Measurements from ENCODE around the gene HCN1. TPM values are rescaled to one million over a fixed set of nuclear protein-coding genes. Genes with fewer than 3 reads are reported as not detected.

HCN1 gene
- total RNA-seq (not detected), polyA plus RNA-seq (ENCODE audit: insufficient read depth, low read depth, low replicate concordance) (not detected)
- long read RNA-seq, donor 1, result 0 reads
- long read RNA-seq, donor 2, result 0 reads
- long read RNA-seq, donor 3, result 0 reads
- long read RNA-seq, donor 4, result 0 reads
- long read RNA-seq, donor 5, result 0 reads
- long read RNA-seq, donor 6, result 0 reads
- long read RNA-seq, donor 7, result 0 reads
- long read RNA-seq, donor 8, result 0 reads
- long read RNA-seq, donor 9, result 0 reads
- long read RNA-seq, donor 10, result 0 reads

DNA sequence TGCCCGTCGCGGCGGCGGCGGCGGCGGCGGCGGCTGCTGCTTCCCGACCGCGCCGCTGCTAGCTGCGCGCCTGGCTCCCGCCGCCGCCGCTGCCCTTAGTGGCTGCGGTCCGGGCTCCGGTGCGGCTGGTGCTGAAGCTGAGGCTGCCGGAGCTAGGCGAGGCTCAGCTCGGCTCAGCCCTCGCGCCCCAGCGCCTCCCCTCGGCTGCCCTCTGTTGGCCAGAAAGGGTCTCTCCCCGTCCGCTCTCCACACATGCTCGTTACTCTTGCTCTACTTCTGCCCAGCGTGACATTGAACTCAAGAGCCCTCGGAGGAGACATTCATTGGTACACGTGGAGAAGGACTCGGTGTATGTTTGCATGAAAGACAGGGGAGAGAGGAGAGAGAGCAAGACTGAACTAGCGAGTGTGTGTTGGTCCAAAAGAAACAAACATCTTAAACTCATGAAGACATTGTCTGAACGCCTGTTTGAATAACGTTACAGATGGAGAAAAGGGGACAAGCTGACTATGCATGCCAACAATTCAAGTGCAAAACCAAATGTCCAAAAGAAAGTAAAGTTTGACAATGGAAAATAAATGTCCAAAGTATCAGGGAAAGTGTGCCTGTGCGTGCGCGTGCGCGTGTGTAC, at the start of gene HCN1:
Gene HCN1, minus strand, starts transcription at position 175 of the 631 bp plus-strand sequence.
- Histone ChIP-seq H3K4me1 (ENCODE audit: control insufficient read depth in 2 of 3, insufficient read depth in 2 of 3, low read depth in 1 of 3, low read length in 3 of 3) (no peaks in the 10 kb centered on the region), H3K9ac (ENCODE audit: low read length in 3 of 3) (no peak within 1 kb of the TSS), H3K27me3 (ENCODE audit: control insufficient read depth, insufficient read depth, low read length) (peaks cover 9% of the 10 kb centered on the region), H3K36me3 (ENCODE audit: control insufficient read depth in 2 of 3, insufficient read depth in 3 of 3, low read length in 3 of 3) (no peaks in the 10 kb centered on the region), H3K4me3 (ENCODE audit: low read length in 3 of 3) (no peak within 1 kb of the TSS), H3K9me3 (ENCODE audit: control insufficient read depth in 2 of 3, insufficient read depth in 1 of 3, low read length in 3 of 3) (no peaks in the 10 kb centered on the region), H3K27ac (ENCODE audit: low read depth in 2 of 2, low read length in 2 of 2) (no peak within 1 kb of the TSS)
- DNase-seq (peak; percentile 84 to 91 (median 90)), FAIRE-seq (no peak)
- TF ChIP-seq, protein P1, sequence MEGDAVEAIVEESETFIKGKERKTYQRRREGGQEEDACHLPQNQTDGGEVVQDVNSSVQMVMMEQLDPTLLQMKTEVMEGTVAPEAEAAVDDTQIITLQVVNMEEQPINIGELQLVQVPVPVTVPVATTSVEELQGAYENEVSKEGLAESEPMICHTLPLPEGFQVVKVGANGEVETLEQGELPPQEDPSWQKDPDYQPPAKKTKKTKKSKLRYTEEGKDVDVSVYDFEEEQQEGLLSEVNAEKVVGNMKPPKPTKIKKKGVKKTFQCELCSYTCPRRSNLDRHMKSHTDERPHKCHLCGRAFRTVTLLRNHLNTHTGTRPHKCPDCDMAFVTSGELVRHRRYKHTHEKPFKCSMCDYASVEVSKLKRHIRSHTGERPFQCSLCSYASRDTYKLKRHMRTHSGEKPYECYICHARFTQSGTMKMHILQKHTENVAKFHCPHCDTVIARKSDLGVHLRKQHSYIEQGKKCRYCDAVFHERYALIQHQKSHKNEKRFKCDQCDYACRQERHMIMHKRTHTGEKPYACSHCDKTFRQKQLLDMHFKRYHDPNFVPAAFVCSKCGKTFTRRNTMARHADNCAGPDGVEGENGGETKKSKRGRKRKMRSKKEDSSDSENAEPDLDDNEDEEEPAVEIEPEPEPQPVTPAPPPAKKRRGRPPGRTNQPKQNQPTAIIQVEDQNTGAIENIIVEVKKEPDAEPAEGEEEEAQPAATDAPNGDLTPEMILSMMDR (IDR thresholded peaks at IDR 0.05; ENCODE audit: borderline replicate concordance, extremely low read depth, insufficient read depth), result peak; percentile 62
- intact Hi-C loops (cut with DNase I), result no loop called here

- intact Hi-C loops (cut with DNase I), result no loop called here
- no peak overlapping the region for H3K27ac ChIP-seq (ENCODE audit: low read depth in 2 of 2, low read length in 2 of 2)
- no peaks in the 10 kb centered on the region for H3K36me3 ChIP-seq (ENCODE audit: control insufficient read depth in 2 of 3, insufficient read depth in 3 of 3, low read length in 3 of 3)
- H3K27me3 ChIP-seq (ENCODE audit: control insufficient read depth, insufficient read depth, low read length), result no peaks in the 10 kb centered on the region
- no peak overlapping the region for H3K9ac ChIP-seq (ENCODE audit: low read length in 3 of 3)
- no peak for DNase-seq
- no peaks in the 10 kb centered on the region for H3K4me1 ChIP-seq (ENCODE audit: control insufficient read depth in 2 of 3, insufficient read depth in 2 of 3, low read depth in 1 of 3, low read length in 3 of 3)
- TF ChIP-seq, protein P1 (IDR thresholded peaks at IDR 0.05; ENCODE audit: borderline replicate concordance, extremely low read depth, insufficient read depth), result no peak
- no peak for FAIRE-seq
- no peak overlapping the region for H3K4me3 ChIP-seq (ENCODE audit: low read length in 3 of 3)
- H3K9me3 ChIP-seq (ENCODE audit: control insufficient read depth in 2 of 3, insufficient read depth in 1 of 3, low read length in 3 of 3), result no peaks in the 10 kb centered on the region
These were observed 44.9 kb upstream of the HCN1 start for GRCh38 chr5:45741110-45741509.

DNA sequence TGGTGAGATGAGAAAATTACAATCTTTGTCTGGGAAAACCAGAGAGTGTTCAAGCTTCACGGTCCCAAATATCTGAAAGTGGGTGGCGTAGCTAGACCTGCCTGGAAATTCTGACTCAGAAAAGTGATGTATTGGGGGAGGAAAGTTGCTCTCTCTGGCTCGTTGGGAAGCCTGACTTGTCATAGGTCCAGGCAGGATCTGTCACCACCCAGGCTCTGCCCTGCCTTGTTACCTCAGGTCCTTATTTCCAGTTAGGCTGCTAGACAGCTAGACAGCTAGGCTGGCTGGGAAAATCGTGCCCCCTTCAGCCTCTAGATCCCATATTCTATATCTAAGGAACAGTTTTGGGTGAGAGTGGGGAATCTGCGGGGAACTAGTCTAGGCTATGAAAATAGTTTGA, 41.0 kb upstream of the HCN1 start:
- intact Hi-C loops (cut with DNase I), result no loop called here

More for the DNA sequence above, 41.0 kb upstream of the HCN1 start:
- Histone ChIP-seq H3K9ac (ENCODE audit: low read length in 3 of 3) (no peak overlapping the region), H3K4me3 (ENCODE audit: low read length in 3 of 3) (no peak overlapping the region), H3K27ac (ENCODE audit: low read depth in 2 of 2, low read length in 2 of 2) (no peak overlapping the region), H3K4me1 (ENCODE audit: control insufficient read depth in 2 of 3, insufficient read depth in 2 of 3, low read depth in 1 of 3, low read length in 3 of 3) (no peaks in the 10 kb centered on the region), H3K9me3 (ENCODE audit: control insufficient read depth in 2 of 3, insufficient read depth in 1 of 3, low read length in 3 of 3) (no peaks in the 10 kb centered on the region), H3K27me3 (ENCODE audit: control insufficient read depth, insufficient read depth, low read length) (no peaks in the 10 kb centered on the region), H3K36me3 (ENCODE audit: control insufficient read depth in 2 of 3, insufficient read depth in 3 of 3, low read length in 3 of 3) (no peaks in the 10 kb centered on the region)
- no peak for FAIRE-seq
- TF ChIP-seq, protein P1 (IDR thresholded peaks at IDR 0.05; ENCODE audit: borderline replicate concordance, extremely low read depth, insufficient read depth), result no peak
- DNase-seq, result no peak
